T-helper 2 cell treated with Interferon-gamma antibody and Interleukin-4, amounts not matched to agents 5 μg/mL and 100 μg/mL, for 36 hours (primary cell): Measurements from ENCODE around the gene KCNC4.

Experiments used
- DNase-seq: peaks from one replicate; pipeline ENCODE4 v3.0.0; 2021; ENCODE audit warnings: low spot score
- H3K27ac Mint-ChIP-seq: one replicate; pipeline ENCODE4 v1.8.0; 2021; ENCODE audit warnings: mild to moderate bottlenecking, mixed read lengths
- H3K27me3 Mint-ChIP-seq: one replicate; pipeline ENCODE4 v1.8.0; 2021; ENCODE audit warnings: low read depth, mixed read lengths
- H3K36me3 Mint-ChIP-seq: one replicate; pipeline ENCODE4 v1.8.0; 2021; ENCODE audit warnings: low read depth, mixed read lengths
- H3K4me1 Mint-ChIP-seq: one replicate; pipeline ENCODE4 v1.8.0; 2021; ENCODE audit warnings: low read depth, mixed read lengths
- H3K4me3 Mint-ChIP-seq: one replicate; pipeline ENCODE4 v1.8.0; 2022; ENCODE audit warnings: mild to moderate bottlenecking, moderate library complexity, mixed read lengths
- H3K9me3 Mint-ChIP-seq: one replicate; pipeline ENCODE4 v1.8.0; 2021; ENCODE audit warnings: mixed read lengths

Gene KCNC4

DNA sequence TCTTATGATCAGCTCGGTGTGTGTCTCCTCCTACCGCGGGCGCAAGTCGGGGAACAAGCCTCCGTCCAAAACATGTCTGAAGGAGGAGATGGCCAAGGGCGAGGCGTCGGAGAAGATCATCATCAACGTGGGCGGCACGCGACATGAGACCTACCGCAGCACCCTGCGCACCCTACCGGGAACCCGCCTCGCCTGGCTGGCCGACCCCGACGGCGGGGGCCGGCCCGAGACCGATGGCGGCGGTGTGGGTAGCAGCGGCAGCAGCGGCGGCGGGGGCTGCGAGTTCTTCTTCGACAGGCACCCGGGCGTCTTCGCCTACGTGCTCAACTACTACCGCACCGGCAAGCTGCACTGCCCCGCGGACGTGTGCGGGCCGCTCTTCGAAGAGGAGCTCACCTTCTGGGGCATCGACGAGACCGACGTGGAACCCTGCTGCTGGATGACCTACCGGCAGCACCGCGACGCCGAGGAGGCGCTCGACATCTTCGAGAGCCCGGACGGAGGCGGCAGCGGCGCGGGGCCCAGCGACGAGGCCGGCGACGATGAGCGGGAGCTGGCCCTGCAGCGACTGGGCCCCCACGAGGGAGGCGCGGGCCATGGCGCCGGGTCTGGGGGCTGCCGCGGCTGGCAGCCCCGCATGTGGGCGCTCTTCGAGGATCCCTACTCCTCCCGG is 1.5 kb downstream of the KCNC4 start:
- H3K27ac Mint-ChIP-seq: peak overlapping the region; percentile 87
- peak overlapping the region; percentile 88 for H3K4me3 Mint-ChIP-seq
- H3K36me3 Mint-ChIP-seq: peaks cover 3% of the 10 kb centered on the region
- peak; percentile 61 for DNase-seq
- H3K4me1 Mint-ChIP-seq: peaks cover 43% of the 10 kb centered on the region
- H3K27me3 Mint-ChIP-seq: peaks cover 6% of the 10 kb centered on the region
- no peaks in the 10 kb centered on the region for H3K9me3 Mint-ChIP-seq

DNA sequence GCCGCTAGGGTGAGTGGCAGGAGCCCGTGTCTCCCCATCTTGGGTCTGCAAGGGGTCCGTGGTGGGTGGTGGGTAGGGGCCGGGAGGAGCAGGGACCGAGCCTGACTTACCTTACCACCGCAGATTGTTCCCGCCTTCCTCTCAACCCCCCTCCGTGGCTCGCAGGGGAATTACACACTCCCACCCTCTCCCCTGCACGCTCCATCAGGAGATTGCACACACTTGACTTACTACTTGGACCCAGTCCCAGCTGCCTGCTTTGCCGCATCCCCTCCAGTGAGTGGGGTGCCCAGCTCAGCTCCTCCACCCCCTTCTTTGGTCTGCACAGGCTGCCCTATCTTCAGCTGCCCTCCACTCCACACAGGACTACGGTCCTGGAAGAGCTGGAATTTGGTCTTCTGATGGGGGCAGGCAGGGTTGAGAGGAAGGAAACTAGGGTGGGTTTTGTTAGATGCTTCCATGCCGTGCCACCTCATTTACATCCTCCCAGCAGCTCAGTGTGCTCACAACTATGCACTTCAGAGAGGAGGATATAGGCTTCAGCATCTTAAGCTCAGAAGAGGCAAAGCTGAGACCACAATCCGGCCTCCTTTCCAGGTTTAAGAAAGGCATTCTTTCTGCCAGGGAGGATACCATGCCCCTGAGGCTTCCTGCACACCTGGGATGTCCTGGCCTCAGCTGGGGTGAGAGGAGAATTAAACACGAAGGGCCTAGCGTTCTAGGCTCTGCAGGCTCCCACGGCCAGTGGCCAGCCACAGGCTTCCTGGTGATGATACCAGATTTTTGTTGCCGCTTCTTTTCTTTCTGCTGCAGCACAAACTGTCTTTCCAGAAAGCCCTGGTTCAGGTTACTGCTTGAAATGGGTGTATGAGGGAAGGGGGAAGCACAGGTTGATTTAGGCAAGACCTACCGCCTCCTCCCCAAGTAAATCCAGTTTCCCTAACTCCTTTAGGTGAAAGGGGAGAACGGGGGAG is 2.3 kb downstream of the KCNC4 start:
- Mint-ChIP-seq H3K27me3 (peaks cover 6% of the 10 kb centered on the region), H3K27ac (peak overlapping the region; percentile 73), H3K4me1 (peaks cover 46% of the 10 kb centered on the region)

DNA sequence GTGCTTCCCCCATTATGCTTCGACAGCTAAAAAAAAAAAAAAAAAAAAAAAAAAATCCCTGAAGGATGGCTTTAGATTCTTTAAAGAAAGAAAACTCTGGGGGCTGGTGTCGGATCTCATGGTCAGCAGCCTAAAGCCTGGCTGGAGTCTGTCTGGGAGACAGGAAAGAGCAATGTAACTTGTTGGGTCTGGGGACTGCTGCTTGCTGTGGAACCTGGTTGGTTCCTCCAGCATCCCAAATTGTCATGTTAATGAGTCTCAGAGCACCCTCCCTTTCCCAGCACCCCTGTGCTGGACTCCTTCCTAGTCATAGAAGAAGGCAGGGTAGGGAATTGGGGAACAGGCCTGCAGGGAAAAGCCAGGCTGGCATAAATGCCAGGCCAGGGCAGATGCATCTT is 3.0 kb downstream of the KCNC4 start:
- DNase-seq: no peak
- H3K27me3 Mint-ChIP-seq: peaks cover 6% of the 10 kb centered on the region
- peak overlapping the region; percentile 63 for H3K4me3 Mint-ChIP-seq
- peaks cover 42% of the 10 kb centered on the region for H3K4me1 Mint-ChIP-seq
- no peak overlapping the region for H3K27ac Mint-ChIP-seq
- H3K9me3 Mint-ChIP-seq: no peaks in the 10 kb centered on the region
- peaks cover 3% of the 10 kb centered on the region for H3K36me3 Mint-ChIP-seq

More for the DNA sequence above, 2.3 kb downstream of the KCNC4 start:
- H3K4me3 Mint-ChIP-seq: peak overlapping the region; percentile 74
- H3K36me3 Mint-ChIP-seq: peaks cover 3% of the 10 kb centered on the region
- no peaks in the 10 kb centered on the region for H3K9me3 Mint-ChIP-seq
- DNase-seq: no peak

DNA sequence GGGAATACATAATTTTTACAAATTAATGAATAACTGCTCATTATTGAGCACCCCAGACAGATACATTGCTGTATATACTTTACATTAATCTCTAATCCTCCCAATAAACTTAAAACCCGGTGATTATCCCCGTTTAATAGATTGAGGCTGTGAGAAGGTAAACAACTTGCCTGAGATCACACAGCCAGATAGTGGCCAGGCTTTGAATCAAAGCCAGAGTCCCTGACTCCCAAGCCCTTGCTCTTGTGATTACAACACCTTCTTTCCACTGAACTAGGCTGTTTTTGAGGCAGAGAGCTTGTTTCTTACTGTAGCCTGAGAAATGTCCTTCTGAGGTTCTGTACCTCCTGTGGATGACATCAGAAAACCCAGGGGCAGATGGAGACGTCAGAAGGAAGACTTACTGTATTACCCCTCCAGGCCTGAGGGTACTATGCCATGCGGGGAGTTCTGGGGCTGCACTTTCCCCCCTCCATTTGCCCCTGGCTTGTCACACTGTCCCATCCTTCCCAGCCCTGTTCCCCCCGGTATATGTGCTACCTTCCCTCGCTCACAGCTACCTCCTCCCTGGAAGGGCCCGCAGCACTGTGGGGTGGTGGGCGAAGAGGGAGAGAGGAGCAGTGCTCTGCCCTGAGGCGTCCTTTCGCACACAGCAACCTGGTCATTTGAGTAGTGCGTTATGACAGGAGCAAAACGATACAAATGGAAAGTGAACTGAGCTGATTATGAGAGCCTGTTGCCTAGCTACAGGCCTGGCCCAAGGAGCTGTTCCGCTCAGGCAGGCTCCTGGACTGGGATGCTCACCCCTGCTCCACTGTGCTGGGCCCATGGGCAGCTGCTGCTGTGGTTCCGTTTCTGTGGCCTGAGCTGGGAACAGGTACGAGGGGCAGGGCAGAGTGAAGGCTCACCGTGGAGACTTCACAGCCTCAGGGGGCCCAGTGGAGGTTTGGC is 4.6 kb downstream of the KCNC4 start:
- Mint-ChIP-seq H3K9me3 (no peaks in the 10 kb centered on the region), H3K27ac (peak overlapping the region; percentile 50), H3K36me3 (peaks cover 3% of the 10 kb centered on the region), H3K27me3 (peaks cover 6% of the 10 kb centered on the region), H3K4me1 (peaks cover 32% of the 10 kb centered on the region), H3K4me3 (no peak overlapping the region)
- DNase-seq: peak; percentile 41

DNA sequence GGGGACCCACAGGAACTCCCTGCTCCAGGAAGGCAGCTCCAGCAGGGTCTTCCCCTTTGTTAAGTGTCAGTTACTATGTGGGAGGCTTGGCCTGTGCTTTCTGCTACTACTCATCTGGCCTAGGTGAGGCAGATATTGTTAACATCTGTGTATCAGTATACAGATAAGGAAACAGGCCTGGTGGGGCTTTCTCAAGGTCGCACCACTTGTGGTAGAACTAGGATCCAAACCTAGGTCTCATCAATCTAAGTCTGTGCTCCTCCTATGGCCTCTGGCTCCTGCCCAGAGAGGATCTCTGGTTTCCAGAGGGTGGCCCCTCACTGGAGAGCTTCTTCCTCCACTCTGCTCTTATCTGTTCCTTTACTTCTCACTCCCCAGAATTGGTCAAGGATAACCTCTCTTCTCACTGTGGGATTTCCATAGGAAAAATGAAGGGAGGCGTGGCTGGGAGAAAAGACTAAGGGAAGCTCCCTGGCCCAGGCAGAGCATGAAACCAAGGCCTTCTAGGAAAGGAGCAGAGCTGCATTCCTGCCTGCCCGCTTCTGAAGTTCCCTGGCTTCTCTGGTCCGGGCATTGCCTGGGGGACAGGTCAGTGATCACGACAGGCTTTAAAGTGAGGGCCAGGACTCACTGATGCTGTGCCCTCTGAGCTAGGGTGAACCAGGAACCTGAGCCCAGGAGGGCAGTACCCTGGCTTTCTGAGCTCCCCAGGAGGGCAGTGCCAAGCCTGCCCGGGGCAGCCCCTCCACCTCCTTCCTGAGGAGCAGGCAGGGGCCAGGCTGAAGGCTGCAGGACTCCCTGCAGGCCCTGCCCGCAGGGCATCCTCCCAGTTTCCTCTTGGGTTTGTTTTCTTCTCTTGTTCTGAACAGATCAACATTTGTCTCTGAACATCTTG is 5.8 kb downstream of the KCNC4 start:
- Mint-ChIP-seq H3K36me3 (peaks cover 3% of the 10 kb centered on the region), H3K27ac (no peak overlapping the region), H3K9me3 (no peaks in the 10 kb centered on the region), H3K4me3 (no peak overlapping the region), H3K27me3 (peaks cover 6% of the 10 kb centered on the region), H3K4me1 (peaks cover 31% of the 10 kb centered on the region)
- no peak for DNase-seq

DNA sequence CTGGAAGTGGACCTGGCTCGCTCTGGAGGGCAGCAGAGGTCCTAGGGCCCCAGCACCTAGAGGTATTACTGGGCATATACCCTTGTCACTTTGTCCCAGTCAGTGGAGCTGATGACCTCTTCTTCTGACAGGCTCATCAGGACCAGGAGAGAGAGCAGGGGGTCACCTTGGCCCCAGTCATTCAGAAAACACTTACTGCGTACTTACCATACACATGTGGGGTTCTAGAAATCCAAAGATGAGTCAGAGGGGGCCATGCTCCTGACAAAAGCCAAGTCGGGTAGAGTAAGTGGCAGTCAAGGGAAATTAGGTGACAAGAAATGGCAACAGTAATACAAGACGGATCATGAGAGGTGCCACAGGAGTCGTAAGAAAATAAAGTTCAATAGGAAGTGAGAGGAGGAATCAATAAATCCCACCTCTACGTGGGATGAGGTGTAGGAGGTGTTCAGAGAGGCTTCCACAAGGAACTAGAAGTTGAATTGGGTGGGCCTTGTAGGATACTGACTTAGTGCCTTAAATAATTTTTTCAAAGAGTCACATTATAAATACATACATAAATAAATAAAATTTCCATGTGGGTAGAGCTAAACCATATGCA is 6.8 kb downstream of the KCNC4 start:
- H3K4me1 Mint-ChIP-seq: peaks cover 29% of the 10 kb centered on the region
- peak; percentile 47 for DNase-seq
- peaks cover 5% of the 10 kb centered on the region for H3K27me3 Mint-ChIP-seq
- peaks cover 3% of the 10 kb centered on the region for H3K36me3 Mint-ChIP-seq
- H3K4me3 Mint-ChIP-seq: no peak overlapping the region
- no peak overlapping the region for H3K27ac Mint-ChIP-seq
- H3K9me3 Mint-ChIP-seq: no peaks in the 10 kb centered on the region

DNA sequence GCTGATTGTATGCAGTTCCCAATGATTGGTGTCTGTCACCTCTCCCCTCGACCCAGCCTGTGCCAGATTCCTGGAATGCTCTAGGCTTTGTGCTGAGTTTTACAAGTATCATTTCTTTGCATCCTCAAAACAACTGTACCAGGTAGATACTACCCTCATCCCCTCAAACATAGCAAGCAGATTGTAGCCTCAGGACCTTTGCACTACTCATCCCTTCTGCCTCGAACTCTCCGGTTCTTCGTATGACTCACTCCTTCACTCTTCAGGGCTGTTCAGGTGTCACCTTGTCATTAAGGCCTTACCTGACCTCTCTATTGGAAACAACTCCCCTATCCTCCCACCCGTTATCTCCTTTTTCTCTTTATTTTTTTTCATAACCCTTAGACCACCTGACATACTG is 8.0 kb downstream of the KCNC4 start:
- H3K9me3 Mint-ChIP-seq: no peaks in the 10 kb centered on the region
- H3K27me3 Mint-ChIP-seq: peaks cover under 1% of the 10 kb centered on the region
- H3K4me1 Mint-ChIP-seq: peaks cover 20% of the 10 kb centered on the region
- no peaks in the 10 kb centered on the region for H3K36me3 Mint-ChIP-seq
- no peak overlapping the region for H3K4me3 Mint-ChIP-seq
- H3K27ac Mint-ChIP-seq: no peak overlapping the region
- no peak for DNase-seq

DNA sequence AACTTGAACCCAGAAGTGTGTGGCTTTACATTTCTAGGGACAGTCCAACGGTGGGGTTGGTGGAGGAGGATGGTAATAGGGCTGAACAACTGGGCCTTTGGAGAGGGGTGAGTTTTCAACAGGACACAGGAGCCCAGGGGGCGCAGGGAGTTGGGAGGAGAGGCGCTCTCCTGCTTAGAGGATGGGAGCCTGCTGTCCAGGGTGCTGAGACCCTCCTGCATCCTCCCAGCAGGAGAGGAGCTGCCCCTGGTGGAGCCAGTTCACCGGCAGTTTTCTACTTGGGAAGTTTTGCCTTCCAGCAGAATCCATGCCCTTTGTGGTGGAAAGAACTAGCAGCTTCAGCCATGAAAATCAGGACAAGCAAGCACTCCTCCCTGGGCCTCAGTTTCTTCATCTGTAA is 8.6 kb downstream of the KCNC4 start:
- no peaks in the 10 kb centered on the region for H3K9me3 Mint-ChIP-seq
- no peaks in the 10 kb centered on the region for H3K27me3 Mint-ChIP-seq
- H3K4me1 Mint-ChIP-seq: peaks cover 14% of the 10 kb centered on the region
- H3K36me3 Mint-ChIP-seq: no peaks in the 10 kb centered on the region
- no peak for DNase-seq
- no peak overlapping the region for H3K4me3 Mint-ChIP-seq
- no peak overlapping the region for H3K27ac Mint-ChIP-seq

DNA sequence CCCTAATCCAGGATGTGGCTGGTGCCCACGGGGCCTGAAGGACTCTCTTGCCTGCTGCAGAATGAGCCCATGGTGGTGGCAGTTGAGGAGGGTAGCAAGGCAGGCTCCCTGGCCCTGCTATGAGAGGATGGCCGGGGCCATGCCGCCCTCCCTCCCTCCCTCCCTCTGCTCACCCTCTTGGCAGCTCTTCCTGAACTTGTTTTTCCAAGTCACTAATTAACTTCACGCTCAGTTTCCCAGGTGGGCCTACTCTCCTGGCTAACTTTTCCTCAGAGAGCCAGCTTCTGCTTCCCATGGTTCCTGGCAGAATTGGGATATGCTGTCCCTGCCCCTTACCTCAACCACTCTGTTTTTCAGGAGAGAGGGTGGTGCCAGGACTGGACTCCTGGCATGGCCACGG is 10.2 kb downstream of the KCNC4 start:
- Mint-ChIP-seq H3K9me3 (no peaks in the 10 kb centered on the region), H3K27me3 (no peaks in the 10 kb centered on the region), H3K27ac (no peak overlapping the region), H3K4me1 (peaks cover 5% of the 10 kb centered on the region), H3K4me3 (no peak overlapping the region), H3K36me3 (no peaks in the 10 kb centered on the region)
- no peak for DNase-seq

DNA sequence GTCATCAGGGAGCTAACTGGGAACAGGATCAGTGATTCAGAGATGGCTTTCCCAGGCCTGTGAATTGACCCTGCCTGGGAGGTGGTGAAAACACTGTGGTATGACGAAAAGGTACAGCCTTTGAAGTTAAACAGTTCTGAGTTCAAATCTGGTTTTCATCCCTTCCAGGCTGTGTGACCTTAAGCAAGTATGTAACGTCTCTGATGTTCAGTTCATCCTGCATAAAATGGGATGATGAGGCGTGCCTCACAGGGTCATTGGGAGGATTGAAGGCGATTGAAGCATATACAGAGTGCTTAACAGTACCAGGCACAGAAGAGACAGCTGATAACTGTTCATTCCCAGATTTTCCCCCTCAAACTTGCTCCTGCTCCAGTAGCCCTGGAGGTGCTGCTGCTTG is 11.0 kb downstream of the KCNC4 start:
- no peak for DNase-seq
- Mint-ChIP-seq H3K9me3 (no peaks in the 10 kb centered on the region), H3K4me1 (peaks cover 5% of the 10 kb centered on the region), H3K4me3 (no peak overlapping the region), H3K27me3 (no peaks in the 10 kb centered on the region), H3K27ac (no peak overlapping the region), H3K36me3 (no peaks in the 10 kb centered on the region)

DNA sequence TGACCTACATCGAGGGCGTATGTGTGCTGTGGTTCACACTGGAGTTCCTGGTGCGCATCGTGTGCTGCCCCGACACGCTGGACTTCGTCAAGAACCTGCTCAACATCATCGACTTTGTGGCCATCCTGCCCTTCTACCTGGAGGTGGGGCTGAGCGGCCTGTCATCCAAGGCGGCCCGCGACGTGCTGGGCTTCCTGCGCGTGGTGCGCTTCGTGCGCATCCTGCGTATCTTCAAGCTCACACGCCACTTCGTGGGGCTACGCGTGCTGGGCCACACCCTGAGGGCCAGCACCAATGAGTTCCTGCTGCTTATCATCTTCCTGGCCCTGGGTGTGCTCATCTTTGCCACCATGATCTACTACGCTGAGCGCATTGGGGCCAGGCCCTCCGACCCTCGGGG is 13.0 kb downstream of the KCNC4 start:
- H3K27me3 Mint-ChIP-seq: no peaks in the 10 kb centered on the region
- no peaks in the 10 kb centered on the region for H3K9me3 Mint-ChIP-seq
- no peaks in the 10 kb centered on the region for H3K36me3 Mint-ChIP-seq
- no peak overlapping the region for H3K4me3 Mint-ChIP-seq
- H3K4me1 Mint-ChIP-seq: no peaks in the 10 kb centered on the region
- H3K27ac Mint-ChIP-seq: no peak overlapping the region
- DNase-seq: no peak

DNA sequence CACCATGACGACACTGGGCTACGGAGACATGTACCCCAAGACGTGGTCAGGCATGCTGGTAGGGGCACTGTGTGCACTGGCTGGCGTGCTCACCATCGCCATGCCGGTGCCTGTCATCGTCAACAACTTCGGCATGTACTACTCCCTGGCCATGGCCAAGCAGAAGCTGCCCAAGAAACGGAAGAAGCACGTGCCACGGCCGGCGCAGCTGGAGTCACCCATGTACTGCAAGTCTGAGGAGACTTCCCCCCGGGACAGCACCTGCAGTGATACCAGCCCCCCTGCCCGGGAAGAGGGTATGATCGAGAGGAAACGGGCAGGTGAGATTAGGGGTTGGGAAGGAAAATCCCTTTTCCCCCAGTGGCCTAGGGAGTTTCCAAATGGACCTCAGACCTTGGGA is 13.5 kb downstream of the KCNC4 start:
- no peaks in the 10 kb centered on the region for H3K27me3 Mint-ChIP-seq
- H3K27ac Mint-ChIP-seq: no peak overlapping the region
- DNase-seq: no peak
- no peak overlapping the region for H3K4me3 Mint-ChIP-seq
- no peaks in the 10 kb centered on the region for H3K36me3 Mint-ChIP-seq
- H3K4me1 Mint-ChIP-seq: no peaks in the 10 kb centered on the region
- no peaks in the 10 kb centered on the region for H3K9me3 Mint-ChIP-seq
